Osteoblast (primary cell): ENCODE measurements around the gene LCN6. TPM values are rescaled to one million over a fixed set of nuclear protein-coding genes. Genes with fewer than 3 reads are reported as not detected.

Source experiments
- DNase-seq: peaks from one replicate; pipeline ENCODE4 v3.0.0; 2011; ENCODE audit warnings: low spot score, mixed read lengths; ENCODE audit not compliant: insufficient read length; ENCODE audit errors: missing footprints
- H2AFZ ChIP-seq: 2 replicates; pipeline ENCODE4 v1.6.0; 2011; ENCODE audit warnings: mild to moderate bottlenecking, low read length
- H3K27ac ChIP-seq: 2 replicates; pipeline ENCODE4 v1.5.1; 2011; ENCODE audit warnings: mild to moderate bottlenecking, low read depth, low read length, moderate library complexity
- H3K27me3 ChIP-seq: 2 replicates; pipeline ENCODE4 v1.6.0; 2012; ENCODE audit warnings: mild to moderate bottlenecking, control low read depth, inconsistent platforms, low read length, moderate library complexity; ENCODE audit not compliant: insufficient read depth
- H3K36me3 ChIP-seq: 2 replicates; pipeline ENCODE4 v1.5.1; 2011; ENCODE audit warnings: mild to moderate bottlenecking, low read length, control low read depth, moderate library complexity; ENCODE audit not compliant: insufficient read depth
- H3K4me1 ChIP-seq: 2 replicates; pipeline ENCODE4 v1.5.1; 2011; ENCODE audit warnings: mild to moderate bottlenecking, low read length, control low read depth, moderate library complexity; ENCODE audit not compliant: insufficient read depth
- H3K4me2 ChIP-seq: 2 replicates; pipeline ENCODE4 v1.6.0; 2011; ENCODE audit warnings: mild to moderate bottlenecking, low read length; ENCODE audit not compliant: insufficient read depth
- H3K4me3 ChIP-seq: fragments of 200-600 bp; sonication (generic); 3 replicates; pipeline ENCODE4 v1.5.1; 2012; ENCODE audit warnings: mild to moderate bottlenecking, low read length, inconsistent platforms; ENCODE audit not compliant: insufficient read depth
- H3K79me2 ChIP-seq: 2 replicates; pipeline ENCODE4 v1.6.0; 2012; ENCODE audit warnings: mild to moderate bottlenecking, low read length, control low read depth, inconsistent platforms; ENCODE audit not compliant: insufficient read depth
- H3K9me3 ChIP-seq: 2 replicates; pipeline ENCODE4 v1.5.1; 2011; ENCODE audit warnings: low read depth, low read length, control low read depth
- H4K20me1 ChIP-seq: 2 replicates; pipeline ENCODE4 v1.6.0; 2012; ENCODE audit warnings: mild to moderate bottlenecking, low read length, control low read depth; ENCODE audit not compliant: insufficient read depth
- CTCF ChIP-seq: IDR thresholded peaks from 2 replicates; pipeline ENCODE4 v1.5.1; 2011; ENCODE audit warnings: mild to moderate bottlenecking, low read depth, low read length, moderate library complexity; ENCODE audit errors: extremely low read depth
- total RNA-seq: library from RNA; depleted of rRNA; stranded (reverse); fragments of >200 nt; gene quantifications from 2 replicates; pipeline ENCODE4 v1.2.3, GENCODE V29; 2012

The LCN6 gene
- total RNA-seq, 1 donor, result not detected

GRCh38 chr9:136722093-136722968 lies 26.0 kb downstream of the LCN6 start:
- H3K79me2 ChIP-seq, result peaks cover 25% of the 10 kb centered on the region
- H3K36me3 ChIP-seq, result peaks cover 43% of the 10 kb centered on the region
- H3K27ac ChIP-seq, result no peak overlapping the region
- DNase-seq, result peak; percentile 84
- no peaks in the 10 kb centered on the region for H3K27me3 ChIP-seq
- no peak for TF ChIP-seq CTCF
- H4K20me1 ChIP-seq, result peaks cover 60% of the 10 kb centered on the region
- peaks cover 25% of the 10 kb centered on the region for H3K4me1 ChIP-seq
- no peak overlapping the region for H2AFZ ChIP-seq
- H3K4me2 ChIP-seq, result no peak overlapping the region
- H3K9me3 ChIP-seq, result no peaks in the 10 kb centered on the region
- no peak overlapping the region for H3K4me3 ChIP-seq

- Histone ChIP-seq H3K4me3 (no peak overlapping the region), H2AFZ (no peak overlapping the region), H3K79me2 (peaks cover 17% of the 10 kb centered on the region), H3K4me1 (peaks cover 18% of the 10 kb centered on the region), H3K27me3 (no peaks in the 10 kb centered on the region), H3K9me3 (no peaks in the 10 kb centered on the region), H3K4me2 (no peak overlapping the region), H4K20me1 (peaks cover 53% of the 10 kb centered on the region), H3K36me3 (peaks cover 38% of the 10 kb centered on the region), H3K27ac (no peak overlapping the region)
- TF ChIP-seq CTCF, result no peak
- DNase-seq, result peak; percentile 100
Measured at GRCh38 chr9:136721339-136722092, 26.8 kb downstream of the LCN6 start.

GRCh38 chr9:136720898-136721338 lies 27.4 kb downstream of the LCN6 start:
- no peak overlapping the region for H3K4me2 ChIP-seq
- no peaks in the 10 kb centered on the region for H3K9me3 ChIP-seq
- no peak for TF ChIP-seq CTCF
- peaks cover 12% of the 10 kb centered on the region for H3K4me1 ChIP-seq
- H2AFZ ChIP-seq, result no peak overlapping the region
- peaks cover 32% of the 10 kb centered on the region for H3K36me3 ChIP-seq
- peaks cover 47% of the 10 kb centered on the region for H4K20me1 ChIP-seq
- H3K79me2 ChIP-seq, result peaks cover 11% of the 10 kb centered on the region
- no peaks in the 10 kb centered on the region for H3K27me3 ChIP-seq
- DNase-seq, result no peak
- H3K27ac ChIP-seq, result no peak overlapping the region
- H3K4me3 ChIP-seq, result no peak overlapping the region

- DNase-seq, result peak; percentile 92
- Histone ChIP-seq H4K20me1 (peaks cover 42% of the 10 kb centered on the region), H3K4me2 (no peak overlapping the region), H3K79me2 (peaks cover 5% of the 10 kb centered on the region), H3K9me3 (no peaks in the 10 kb centered on the region), H3K4me3 (no peak overlapping the region), H3K4me1 (peaks cover 7% of the 10 kb centered on the region), H2AFZ (no peak overlapping the region), H3K36me3 (peaks cover 27% of the 10 kb centered on the region), H3K27ac (no peak overlapping the region), H3K27me3 (no peaks in the 10 kb centered on the region)
- TF ChIP-seq CTCF, result no peak
Measured at GRCh38 chr9:136720251-136720897, 28.0 kb downstream of the LCN6 start.
